Breast epithelium (tissue), 4 donors: ENCODE results near the gene FNDC3B. TPM values are rescaled to one million over a fixed set of nuclear protein-coding genes. Genes with fewer than 3 reads are reported as not detected.
A peak's percentile ranks its signal among the peaks of the same experiment; 100 is the strongest.

Experiments used
- DNase-seq, 2 donors: peaks; one replicate each; pipeline ENCODE4 v3.0.0-alpha.2; 2019; ENCODE audit warnings: low spot score in 2 of 2
- H3K27ac ChIP-seq, 2 donors: fragments of 200-600 bp; sonication (generic) in 1 of 2; one replicate each; pipeline ENCODE4 v1.5.1; 2016 to 2019; ENCODE audit warnings: mild to moderate bottlenecking in 1 of 2
- H3K27me3 ChIP-seq, 2 donors: fragments of 200-600 bp; sonication (generic) in 1 of 2; one replicate each; pipeline versions ENCODE4 v1.5.1 to v1.6.0; 2017 to 2019; ENCODE audit warnings: control low read depth in 1 of 2, mild to moderate bottlenecking in 1 of 2
- H3K36me3 ChIP-seq: fragments of 200-600 bp; one replicate; pipeline ENCODE4 v1.5.1; 2019
- H3K4me1 ChIP-seq, 2 donors: fragments of 200-600 bp; sonication (generic); one replicate each; pipeline ENCODE4 v1.5.1; 2016 to 2019; ENCODE audit warnings: control low read depth in 1 of 2
- H3K4me3 ChIP-seq, 3 donors: fragments of 200-600 bp; sonication (generic); 1 replicate in 2 of 3; 2 replicates in 1 of 3; pipeline ENCODE4 v1.5.1; 2016 to 2019; ENCODE audit warnings: mild to moderate bottlenecking in 3 of 3, moderate library complexity in 2 of 3
- H3K9me3 ChIP-seq, 2 donors: fragments of 200-600 bp; sonication (generic) in 1 of 2; one replicate each; pipeline ENCODE4 v1.5.1; 2016 to 2019; ENCODE audit warnings: control low read depth in 1 of 2
- CTCF ChIP-seq, 3 donors: fragments of 450-650 bp; IDR thresholded peaks; one replicate each; pipeline ENCODE4 v1.5.1; 2016 to 2017; ENCODE audit warnings: antibody characterized with exemption in 3 of 3, mild to moderate bottlenecking in 3 of 3, moderate library complexity in 3 of 3
- POLR2A ChIP-seq: fragments of 450-650 bp; IDR thresholded peaks from one replicate; pipeline ENCODE4 v1.6.1; 2016; ENCODE audit warnings: antibody characterized with exemption, mild to moderate bottlenecking, moderate library complexity
- POLR2AphosphoS5 ChIP-seq, 3 donors: sonication (generic); formaldehyde crosslinking; IDR thresholded peaks; one replicate each; pipeline ENCODE4 v1.6.1; 2017; ENCODE audit warnings: antibody characterized with exemption in 3 of 3
- intact Hi-C: fragments of 100-400 bp; cut with DNase I; formaldehyde crosslinking; loops from one replicate; pipeline ENCODE4 v1.15.1; 2023; ENCODE audit warnings: low total_unique reads
- total RNA-seq, 3 donors: library from RNA; depleted of rRNA; stranded (reverse); fragments of >200 nt; gene quantifications; one replicate each; pipeline ENCODE4 v1.1.0, GENCODE V29; 2016

The FNDC3B gene
- total RNA-seq, 3 donors from 2014 or later, result 131 to 172 (median 149) TPM

DNA sequence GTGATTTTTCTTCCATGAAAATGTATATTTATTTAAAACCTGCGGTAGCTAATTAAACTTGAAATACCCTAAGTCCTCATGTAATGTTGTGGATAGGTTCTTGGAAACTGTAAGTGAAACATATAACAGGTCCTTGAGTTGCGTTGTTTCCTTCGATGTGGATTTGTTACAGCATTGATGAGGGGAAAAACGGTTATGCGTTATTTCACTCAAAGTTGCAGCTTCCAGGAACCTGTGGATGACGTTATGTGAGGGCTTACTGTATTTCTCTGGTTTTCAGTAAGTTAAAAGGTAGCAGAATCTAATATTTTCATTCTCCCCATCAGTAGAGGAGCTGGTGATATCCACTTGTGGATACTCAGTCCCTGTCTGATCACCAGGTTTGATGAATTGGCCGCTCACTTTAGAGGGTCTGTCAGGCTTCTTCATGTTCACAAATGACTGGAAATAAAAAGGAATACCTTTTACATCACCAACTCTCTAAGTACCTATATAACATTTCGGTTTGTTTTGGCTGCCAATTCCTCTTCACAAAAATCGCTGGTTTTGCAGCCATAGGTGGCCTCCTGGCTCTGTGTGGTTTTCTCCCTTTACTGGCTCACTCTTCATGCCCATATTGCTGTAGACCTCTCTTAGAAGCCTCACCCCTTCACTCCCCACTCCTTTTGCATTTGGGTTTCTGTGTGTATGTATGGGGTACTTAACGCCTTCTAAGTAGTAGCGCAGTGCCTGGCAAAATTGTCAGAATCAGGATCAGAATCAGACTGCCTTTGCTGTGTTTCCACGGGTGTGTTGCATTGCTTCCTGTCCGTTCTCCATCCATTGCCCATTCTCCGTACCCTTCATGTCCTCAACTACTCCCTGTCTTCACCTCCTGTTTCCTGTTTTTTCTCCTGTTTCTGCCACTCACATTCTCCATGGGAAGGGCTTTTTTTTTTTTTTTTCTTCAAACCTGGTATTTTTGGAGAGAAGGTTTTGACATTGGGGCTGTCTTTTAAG, 112.6 kb downstream of the FNDC3B start:
- Histone ChIP-seq H3K4me1 (peaks cover 13 to 38% of the 10 kb centered on the region in 2 donors), H3K36me3 (no peaks in the 10 kb centered on the region), H3K27ac (peak overlapping the region; percentile 91 to 96), H3K4me3 (no peak overlapping the region), H3K27me3 (no peaks in the 10 kb centered on the region), H3K9me3 (no peaks in the 10 kb centered on the region)
- no peak for TF ChIP-seq CTCF (IDR thresholded peaks at IDR 0.05)
- TF ChIP-seq POLR2A, result no peak
- TF ChIP-seq POLR2AphosphoS5 (IDR thresholded peaks at IDR 0.05), result no peak
- no peak for DNase-seq
- intact Hi-C loops, result loop anchor here (5.0 to 10.0 kb wide), 2 partner anchors 107 to 150 kb away; no protein-coding TSS in a partner anchor

DNA sequence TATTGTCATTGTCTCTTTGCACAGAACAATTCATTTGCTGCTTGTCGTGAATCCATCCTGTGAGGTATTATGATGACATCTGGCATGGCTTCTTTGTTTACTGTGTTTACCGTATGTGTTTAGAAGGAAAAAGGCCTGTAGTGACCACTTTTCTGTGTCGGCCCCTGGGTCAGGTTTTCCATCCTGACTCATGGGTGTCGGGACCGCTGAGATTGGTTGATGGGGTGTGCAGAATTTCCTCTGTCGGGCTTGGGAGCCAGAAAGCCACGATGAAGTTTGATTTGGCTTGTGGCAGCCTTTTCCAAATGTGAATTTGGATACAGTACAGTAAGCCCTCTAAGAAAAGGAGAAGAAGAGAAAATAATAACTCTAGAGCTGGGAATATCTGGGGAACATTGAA, 113.5 kb downstream of the FNDC3B start:
- Histone ChIP-seq H3K4me1 (peaks cover 13 to 38% of the 10 kb centered on the region in 2 donors), H3K27me3 (no peaks in the 10 kb centered on the region), H3K9me3 (no peaks in the 10 kb centered on the region), H3K27ac (peak overlapping the region; percentile 91 to 96), H3K4me3 (peak overlapping the region in 2 of 3 donors; percentile 6 to 29), H3K36me3 (no peaks in the 10 kb centered on the region)
- TF ChIP-seq POLR2AphosphoS5 (IDR thresholded peaks at IDR 0.05), result no peak
- no peak for DNase-seq
- intact Hi-C loops, result loop anchor here (5.0 to 10.0 kb wide), 2 partner anchors 108 to 149 kb away; no protein-coding TSS in a partner anchor

DNA sequence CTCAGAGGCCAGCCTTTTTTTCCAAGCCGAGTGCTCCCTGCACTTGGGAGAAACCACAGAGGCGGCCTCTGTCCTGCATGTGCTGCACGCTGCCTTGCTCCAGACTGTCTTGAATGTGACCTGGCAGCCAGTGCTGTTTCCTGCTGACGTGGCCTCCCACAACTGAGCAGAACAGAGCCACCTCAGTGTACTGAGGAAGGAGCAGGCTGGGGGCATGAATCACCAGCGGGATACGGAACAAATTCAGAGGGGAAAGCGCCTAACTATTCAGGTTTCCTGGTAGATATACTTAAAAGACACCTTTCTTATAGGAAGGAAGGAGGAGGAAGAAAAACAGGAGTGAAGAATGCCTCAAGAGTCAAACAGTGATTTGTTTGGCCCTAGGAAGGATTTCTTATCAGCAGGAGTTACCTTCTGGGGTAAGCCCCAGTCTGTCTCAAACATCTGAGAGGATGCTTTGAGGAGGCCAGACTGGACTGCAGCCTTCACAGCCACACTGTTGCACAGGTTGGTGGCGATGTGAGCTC, 114.0 kb downstream of the FNDC3B start:
- DNase-seq, result peak; percentile 82 to 96
- H3K9me3 ChIP-seq, result no peaks in the 10 kb centered on the region
- H3K36me3 ChIP-seq, result no peaks in the 10 kb centered on the region
- H3K27me3 ChIP-seq, result no peaks in the 10 kb centered on the region
- peak overlapping the region in 2 of 3 donors; percentile 6 to 31 for H3K4me3 ChIP-seq
- H3K27ac ChIP-seq, result peak overlapping the region; percentile 91 to 96
- H3K4me1 ChIP-seq, result peaks cover 13 to 38% of the 10 kb centered on the region in 2 donors
- no peak for TF ChIP-seq POLR2A
- TF ChIP-seq POLR2AphosphoS5 (IDR thresholded peaks at IDR 0.05), result peak; percentile 63 to 89 (median 77)
- intact Hi-C loops, result loop anchor here (5.0 to 10.0 kb wide), 2 partner anchors 109 to 149 kb away; no protein-coding TSS in a partner anchor

GRCh38 chr3:172154768-172155664, 115.6 kb downstream of the FNDC3B start:
- H3K4me1 ChIP-seq, result peaks cover 13 to 41% of the 10 kb centered on the region in 2 donors
- H3K4me3 ChIP-seq, result no peak overlapping the region
- intact Hi-C loops, result loop anchor here (5.0 to 10.0 kb wide), 2 partner anchors 110 to 147 kb away; no protein-coding TSS in a partner anchor
- H3K27ac ChIP-seq, result peak overlapping the region; percentile 91 to 96
- H3K27me3 ChIP-seq, result no peaks in the 10 kb centered on the region
- no peaks in the 10 kb centered on the region for H3K36me3 ChIP-seq
- H3K9me3 ChIP-seq, result no peaks in the 10 kb centered on the region
- no peak for TF ChIP-seq CTCF (IDR thresholded peaks at IDR 0.05)
- no peak for DNase-seq

DNA sequence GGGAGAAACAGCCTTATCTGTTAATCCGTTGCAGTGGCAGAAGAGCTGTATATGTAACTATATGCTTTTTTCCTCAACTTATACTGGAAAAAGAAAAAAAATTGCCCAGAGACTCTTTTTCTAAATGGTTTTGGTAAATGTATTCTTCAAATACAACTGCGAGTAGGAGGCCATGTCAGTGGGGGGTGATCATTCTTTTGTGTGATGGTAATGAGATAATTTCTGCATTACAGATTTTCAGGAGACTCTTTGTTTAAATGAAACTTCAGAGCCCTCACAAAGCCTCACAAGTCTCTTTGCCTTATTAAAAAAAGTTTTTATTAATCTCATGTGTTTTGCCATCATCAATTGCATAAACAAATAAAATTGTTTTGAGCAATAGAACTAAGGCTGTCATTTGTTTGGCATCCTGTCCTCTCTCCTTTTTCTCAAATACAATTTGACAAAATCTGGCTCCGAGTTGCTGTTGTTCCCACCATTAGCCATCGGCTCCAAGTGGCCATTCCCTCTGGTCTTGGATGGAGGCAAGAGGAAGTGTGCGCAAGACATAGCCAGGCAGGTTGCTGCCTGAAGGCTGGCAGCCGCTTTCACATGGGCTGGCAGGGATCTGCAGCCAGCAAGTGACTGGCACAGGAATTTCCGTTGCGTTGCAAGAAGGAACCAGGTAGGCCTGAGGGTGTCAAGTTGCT, 116.7 kb downstream of the FNDC3B start:
- Histone ChIP-seq H3K36me3 (no peaks in the 10 kb centered on the region), H3K9me3 (no peaks in the 10 kb centered on the region), H3K27ac (peak overlapping the region; percentile 91 to 96), H3K4me3 (no peak overlapping the region), H3K27me3 (no peaks in the 10 kb centered on the region), H3K4me1 (peaks cover 13 to 42% of the 10 kb centered on the region in 2 donors)
- DNase-seq, result peak; percentile 79 to 95
- peak; percentile 79 to 84 (median 82) for TF ChIP-seq POLR2AphosphoS5 (IDR thresholded peaks at IDR 0.05)
- TF ChIP-seq CTCF (IDR thresholded peaks at IDR 0.05), result peak in 1 of 3 donors; percentile 9
- no peak for TF ChIP-seq POLR2A
- intact Hi-C loops, result loop anchor here (10.0 kb wide), 1 partner anchor 111 kb away; no protein-coding TSS in a partner anchor
